NCI-H1694 treated with DMSO at 0.1 percent for 48 hours (cell line): ENCODE results near the gene HDAC6.
"Not testable (repeated sequence)": the region's sequence is repeated elsewhere in the genome, so short reads cannot be mapped to it uniquely, and the experiment has no call there.

Experiments used
- DNase-seq: peaks from one replicate; lab custom pipeline; 2025; lab: John Stamatoyannopoulos, UW

HDAC6 gene

GRCh38 chrX:48826135-48826875 lies 24.4 kb downstream of the HDAC6 start, which contains the start of gene ERAS:
ERAS (plus strand) TSS chrX:48826513; CDS start chrX:48829124, 2,611 bp downstream.
- DNase-seq: no peak

- DNase-seq: no peak
Measured at GRCh38 chrX:48826876-48827653, 25.2 kb downstream of the HDAC6 start.

DNA sequence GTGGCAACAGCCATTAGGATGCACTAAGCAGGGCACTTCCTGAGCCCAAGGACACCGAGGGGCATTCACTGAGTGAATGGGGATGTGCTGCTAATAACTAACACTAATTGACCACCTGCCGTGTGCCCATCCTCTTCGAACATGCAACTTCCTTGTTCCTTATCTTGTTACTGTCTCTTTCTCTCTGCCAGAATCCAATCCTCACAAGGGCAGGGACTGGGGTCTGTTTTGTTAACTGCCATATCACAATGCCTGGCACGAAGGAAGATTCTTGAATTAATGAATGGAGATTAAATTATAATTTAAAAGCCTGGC lies 25.7 kb downstream of the HDAC6 start:
- DNase-seq: no peak

DNA sequence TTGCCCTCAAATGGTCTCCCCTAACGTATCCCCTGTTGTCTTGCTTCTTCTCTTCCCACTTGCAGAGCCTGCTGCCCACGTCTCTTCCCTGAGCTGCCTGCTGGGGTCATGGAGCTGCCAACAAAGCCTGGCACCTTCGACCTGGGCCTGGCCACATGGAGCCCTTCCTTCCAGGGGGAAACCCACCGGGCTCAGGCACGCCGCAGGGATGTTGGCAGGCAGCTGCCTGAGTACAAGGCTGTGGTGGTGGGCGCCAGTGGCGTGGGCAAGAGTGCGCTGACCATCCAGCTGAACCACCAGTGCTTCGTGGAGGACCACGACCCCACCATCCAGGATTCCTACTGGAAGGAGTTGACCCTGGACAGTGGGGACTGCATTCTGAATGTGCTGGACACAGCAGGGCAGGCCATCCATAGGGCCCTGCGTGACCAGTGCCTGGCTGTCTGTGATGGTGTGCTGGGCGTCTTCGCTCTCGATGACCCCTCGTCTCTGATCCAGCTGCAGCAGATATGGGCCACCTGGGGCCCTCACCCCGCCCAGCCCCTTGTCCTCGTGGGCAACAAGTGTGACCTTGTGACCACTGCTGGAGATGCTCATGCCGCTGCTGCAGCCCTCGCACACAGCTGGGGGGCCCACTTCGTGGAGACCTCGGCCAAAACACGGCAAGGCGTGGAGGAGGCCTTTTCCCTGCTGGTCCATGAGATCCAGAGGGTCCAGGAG lies 27.3 kb downstream of the HDAC6 start:
- DNase-seq: no peak

- no peak for DNase-seq
Measured at GRCh38 chrX:48831136-48831908, 29.5 kb downstream of the HDAC6 start.

GRCh38 chrX:48831909-48832291 lies 30.0 kb downstream of the HDAC6 start:
- no peak for DNase-seq

- DNase-seq: no peak
Measured at GRCh38 chrX:48833542-48834138, 31.8 kb downstream of the HDAC6 start.

GRCh38 chrX:48834383-48834709 lies 32.5 kb downstream of the HDAC6 start:
- no peak for DNase-seq

- DNase-seq: no peak
Measured at GRCh38 chrX:48835524-48836329, 33.9 kb downstream of the HDAC6 start, which contains the start of gene PCSK1N. PCSK1N (minus strand) TSS chrX:48835610; CDS start chrX:48835532, 78 bp downstream.

DNA sequence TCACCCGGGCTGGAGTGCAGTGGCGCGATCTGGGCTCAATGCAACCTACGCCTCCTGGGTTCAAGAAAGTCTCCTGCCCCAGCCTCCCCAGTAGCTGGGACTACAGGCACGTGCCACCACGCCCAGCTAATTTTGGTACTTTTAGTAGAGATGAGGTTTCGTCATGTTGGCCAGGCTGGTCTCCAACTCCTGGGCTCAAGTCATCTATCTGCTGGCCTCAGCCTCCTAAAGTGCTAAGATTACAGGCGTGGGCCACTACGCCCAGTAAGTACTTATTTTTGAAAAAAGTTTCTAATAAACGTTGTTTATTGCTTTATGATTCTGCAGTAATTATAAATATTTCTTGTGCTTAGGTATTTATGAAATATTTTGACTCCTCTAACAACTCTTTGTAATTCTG lies 37.8 kb downstream of the HDAC6 start:
- no peak for DNase-seq

- DNase-seq: no peak
Measured at GRCh38 chrX:48848847-48849246, 47.0 kb downstream of the HDAC6 start.

DNA sequence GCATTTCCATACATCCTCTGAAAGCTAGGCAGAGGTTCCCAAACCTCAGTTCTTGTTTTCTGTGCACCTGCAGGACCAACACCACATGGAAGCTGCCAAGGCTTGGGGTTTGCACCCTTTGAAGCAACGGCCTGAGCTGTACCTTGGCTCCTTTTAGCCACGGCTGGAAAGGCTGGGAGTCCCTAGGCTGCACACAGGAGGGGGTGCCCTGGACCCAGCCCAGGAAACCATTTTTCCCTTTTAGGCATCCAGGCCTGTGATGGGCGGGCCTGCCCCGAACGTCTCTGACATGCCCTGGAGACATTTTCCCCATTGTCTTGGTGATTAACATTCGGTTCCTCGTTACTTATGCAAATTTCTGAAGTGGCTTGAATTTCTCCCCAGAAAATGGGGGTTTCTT lies 51.0 kb downstream of the HDAC6 start:
- no peak for DNase-seq

DNA sequence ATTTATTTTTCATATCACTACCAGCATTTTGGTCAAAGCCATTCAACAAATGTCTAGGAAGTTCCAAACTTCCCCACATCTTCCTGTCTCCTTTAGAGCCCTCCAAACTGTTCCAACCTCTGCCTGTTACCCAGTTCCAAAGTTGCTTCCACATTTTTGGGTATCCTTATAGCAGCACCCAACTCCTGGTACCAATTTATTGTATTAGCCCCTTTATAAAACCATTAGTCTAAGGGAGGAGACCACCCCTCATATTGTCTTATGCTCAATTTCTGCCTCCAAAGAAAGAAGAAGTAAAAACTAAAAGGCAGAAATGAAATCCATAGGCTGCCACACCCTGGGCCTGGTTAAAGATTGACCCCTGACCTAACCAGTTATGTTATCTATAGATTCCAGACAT lies 51.6 kb downstream of the HDAC6 start:
- not testable (repeated sequence) for DNase-seq

GRCh38 chrX:48854121-48854804 lies 52.4 kb downstream of the HDAC6 start:
- not testable (repeated sequence) for DNase-seq

DNA sequence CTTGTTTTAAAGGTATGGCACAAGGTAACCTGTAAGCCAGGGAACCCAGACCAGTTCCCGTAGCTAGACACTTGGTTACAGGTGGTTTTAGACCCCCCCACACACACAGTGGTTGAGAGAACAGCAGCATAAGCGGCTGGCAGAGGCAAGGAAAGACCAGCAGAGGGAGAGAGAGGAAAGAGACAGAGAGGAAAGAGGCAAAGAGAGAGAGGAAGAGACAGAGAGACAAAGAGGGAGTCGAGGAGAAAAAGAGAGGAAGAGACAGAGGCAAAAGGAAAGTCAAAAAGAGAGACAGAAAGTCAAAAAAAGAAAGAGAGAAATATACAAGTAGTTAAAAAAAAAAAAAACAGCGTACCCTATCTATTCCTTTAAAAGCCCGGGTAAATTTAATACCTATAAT lies 53.0 kb downstream of the HDAC6 start:
- DNase-seq: no peak

GRCh38 chrX:48864210-48864609 lies 62.3 kb downstream of the HDAC6 start:
- DNase-seq: no peak

GRCh38 chrX:48872017-48872416 lies 70.2 kb downstream of the HDAC6 start:
- not testable (repeated sequence) for DNase-seq
